Suppressor macrophage (primary cell): Measurements from ENCODE around the gene CHRFAM7A.
"Not testable (repeated sequence)": the region's sequence is repeated elsewhere in the genome, so short reads cannot be mapped to it uniquely, and the experiment has no call there.

ENCODE experiments used
- DNase-seq, 4 experiments: peaks; one replicate each; pipeline ENCODE4 v3.0.0-alpha.2; 2020 to 2022
- total RNA-seq, 17 experiments: gene quantifications; one replicate each; lab custom pipeline; 2026; ENCODE audit warnings: mixed read lengths in 6 of 17, inconsistent platforms in 3 of 17; lab: John Stamatoyannopoulos, UW

The CHRFAM7A gene
- 0.17 to 0.74 (median 0.43) reads per million in 17 experiments for total RNA-seq

GRCh38 chr15:30392766-30393663, at the start of gene CHRFAM7A:
Gene CHRFAM7A, minus strand, starts transcription at chr15:30393540. Its CDS starts 10,189 bp downstream, at chr15:30383351.
- peak in 1 of 4 experiments; percentile 2 for DNase-seq

DNA sequence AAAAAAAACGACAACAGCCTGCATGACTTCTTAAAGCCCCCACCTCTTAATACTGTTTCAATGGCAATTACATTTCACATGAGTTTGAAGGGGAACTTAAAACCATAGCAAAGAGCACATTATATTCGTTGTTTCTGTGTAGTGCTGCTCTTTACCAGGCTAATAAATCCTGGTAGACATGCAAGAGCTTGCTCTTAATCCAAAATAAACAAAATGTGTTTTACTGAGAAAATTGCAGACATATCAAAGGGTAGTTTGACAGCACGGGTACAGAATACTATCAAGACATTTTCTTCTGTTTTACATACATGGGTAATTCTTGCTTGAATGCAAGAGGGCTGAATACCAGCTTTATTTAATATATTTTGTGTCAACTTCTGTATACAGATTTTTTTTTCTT, 45.0 kb upstream of the CHRFAM7A start:
- DNase-seq, result not testable (repeated sequence)

- not testable (repeated sequence) for DNase-seq
These were observed 42.5 kb upstream of the CHRFAM7A start for GRCh38 chr15:30435878-30436277.

- not testable (repeated sequence) for DNase-seq
These were observed 27.4 kb upstream of the CHRFAM7A start for GRCh38 chr15:30420723-30421122.

DNA sequence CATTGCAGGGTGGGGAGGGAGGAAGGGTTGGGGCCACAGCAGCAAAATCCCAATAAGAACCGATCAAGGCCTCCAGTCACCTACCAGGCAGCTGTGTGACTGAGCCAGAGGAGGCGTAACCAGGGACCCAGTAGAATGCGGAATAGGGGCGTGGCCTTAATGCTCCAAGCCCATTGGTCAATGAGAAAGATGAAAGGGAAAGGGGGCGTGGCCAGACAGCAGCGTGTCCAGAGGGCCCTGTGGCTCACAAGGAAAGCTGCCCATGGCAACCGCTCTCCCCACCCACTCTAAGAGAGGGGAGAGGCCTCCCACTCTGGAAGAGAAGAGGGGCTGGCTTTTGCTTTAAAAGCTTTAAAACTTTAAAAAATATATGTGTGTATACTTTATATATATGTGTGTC, 20.8 kb upstream of the CHRFAM7A start, which contains the start of gene GOLGA8R:
Gene GOLGA8R (minus strand): TSS at position 101 of the 400 bp plus-strand sequence. CDS start 98 bp downstream, at position 3.
- not testable (repeated sequence) for DNase-seq

- not testable (repeated sequence) for DNase-seq
These were observed 14.3 kb upstream of the CHRFAM7A start for GRCh38 chr15:30407636-30408035.

- DNase-seq, result not testable (repeated sequence)
These were observed 5.6 kb upstream of the CHRFAM7A start for GRCh38 chr15:30398988-30399387.

DNA sequence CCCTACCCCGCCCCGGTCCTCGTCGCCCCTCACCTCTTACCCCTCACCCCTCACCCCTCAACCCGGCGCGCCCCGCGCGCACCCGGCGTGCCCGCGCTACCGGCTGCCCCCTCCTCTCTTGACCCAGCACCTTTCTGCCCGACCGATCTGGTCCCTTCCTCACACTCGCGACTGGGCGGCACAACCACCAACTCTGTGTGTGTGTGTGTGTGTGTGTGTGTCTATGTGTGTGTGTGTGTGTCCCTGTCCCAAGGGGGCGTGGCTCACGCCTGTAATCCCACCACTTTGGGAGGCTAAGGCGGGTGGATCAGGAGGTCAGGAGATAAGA, 288 bp upstream of the CHRFAM7A start:
- DNase-seq, result not testable (repeated sequence)

- DNase-seq, result not testable (repeated sequence)
These were observed 6.9 kb downstream of the CHRFAM7A start for GRCh38 chr15:30386318-30386887.

DNA sequence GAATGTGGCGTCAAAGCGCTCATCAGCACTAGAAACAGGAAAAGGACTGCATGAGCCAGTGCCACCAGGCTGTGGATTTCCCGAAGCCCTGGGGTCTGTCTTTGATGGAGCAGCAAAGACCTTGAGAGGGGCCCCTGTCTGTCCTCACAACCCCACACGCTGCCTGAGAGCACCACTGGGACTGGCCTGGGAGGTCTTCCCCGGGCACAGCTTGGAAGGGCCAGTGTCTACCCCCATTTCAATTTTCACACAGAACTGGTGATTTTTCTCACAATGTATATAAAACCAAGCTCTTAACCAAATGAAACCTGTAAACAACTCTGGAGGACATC, 16.3 kb downstream of the CHRFAM7A start:
- not testable (repeated sequence) for DNase-seq

DNA sequence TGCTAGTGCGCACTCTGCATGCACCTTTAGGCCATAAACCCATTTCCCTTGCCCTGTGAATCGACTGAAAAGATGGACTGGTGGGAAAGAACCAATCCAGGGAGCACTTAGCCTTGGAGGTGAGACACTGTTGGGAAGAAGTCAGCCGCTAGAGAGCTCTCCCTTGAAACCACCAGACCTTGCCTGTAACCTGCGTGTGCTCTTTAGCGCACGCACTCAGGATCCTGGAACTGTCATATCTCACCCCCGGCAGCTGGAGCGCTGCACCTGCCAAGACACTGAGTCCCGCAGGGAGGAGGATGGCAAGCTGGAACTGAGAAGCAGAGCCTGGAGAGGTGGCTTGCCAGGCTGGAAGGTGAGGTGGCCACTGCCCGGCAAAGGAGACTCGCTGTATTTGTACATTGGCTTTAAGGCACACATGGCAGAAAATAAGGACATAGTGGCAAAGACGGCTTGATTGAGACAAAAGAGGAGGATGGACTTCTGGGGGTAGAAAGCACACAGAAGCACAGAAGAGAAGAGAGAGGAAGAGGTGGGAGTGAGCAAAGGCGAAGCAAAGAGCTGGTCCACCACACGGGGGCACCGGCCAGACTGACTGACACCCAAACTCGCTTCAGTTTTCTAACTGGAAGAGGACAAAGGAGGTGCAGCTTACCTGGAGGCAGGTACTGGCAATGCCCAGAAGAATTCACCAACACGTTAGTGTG, 16.8 kb downstream of the CHRFAM7A start:
- DNase-seq, result not testable (repeated sequence)

GRCh38 chr15:30375872-30376271, 17.5 kb downstream of the CHRFAM7A start:
- DNase-seq, result not testable (repeated sequence)

DNA sequence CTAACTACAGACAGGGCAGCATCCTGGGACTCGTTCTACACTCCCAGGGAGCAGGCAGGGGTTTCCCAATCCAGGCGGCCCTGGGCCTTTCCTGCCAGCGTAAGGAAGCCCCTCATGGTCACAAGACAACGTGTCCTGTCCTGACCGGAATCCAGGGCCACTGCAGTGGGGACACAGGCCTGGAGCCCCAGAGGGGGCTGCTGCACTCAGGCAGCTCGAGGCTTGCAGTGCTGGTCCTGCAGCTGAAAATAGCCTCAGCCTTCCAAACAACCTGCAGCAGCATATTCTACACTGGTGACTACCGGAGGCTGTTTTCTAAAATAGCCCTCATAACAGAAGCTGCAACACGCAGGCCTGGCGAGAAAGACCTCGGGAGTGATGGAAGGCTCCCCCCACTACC, 18.5 kb downstream of the CHRFAM7A start:
- DNase-seq, result not testable (repeated sequence)

- not testable (repeated sequence) for DNase-seq
These were observed 25.1 kb downstream of the CHRFAM7A start for GRCh38 chr15:30368271-30368670.

DNA sequence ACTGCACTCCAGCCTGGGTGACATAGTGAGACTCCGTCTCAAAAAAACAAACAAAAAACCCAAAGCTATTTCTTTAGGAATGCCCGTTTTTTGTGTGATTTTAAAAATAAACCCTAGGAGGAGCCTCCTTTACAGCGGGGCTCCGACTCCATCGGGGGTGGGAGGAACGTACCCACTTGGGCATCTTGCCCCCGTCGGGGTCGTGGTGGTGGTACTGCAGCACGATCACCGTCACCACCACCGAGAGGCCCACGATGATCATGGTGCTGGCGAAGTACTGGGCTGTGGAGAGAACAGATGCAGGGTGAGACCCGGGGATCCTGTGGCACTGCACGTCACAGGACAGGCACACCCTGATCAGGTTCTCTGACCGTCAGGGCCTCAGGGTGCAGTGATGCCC, 26.1 kb downstream of the CHRFAM7A start:
- DNase-seq, result not testable (repeated sequence)

- not testable (repeated sequence) for DNase-seq
These were observed 31.9 kb downstream of the CHRFAM7A start for GRCh38 chr15:30361404-30361803.

- DNase-seq, result not testable (repeated sequence)
These were observed 32.4 kb downstream of the CHRFAM7A start for GRCh38 chr15:30360990-30361389.

- not testable (repeated sequence) for DNase-seq
These were observed 38.3 kb downstream of the CHRFAM7A start for GRCh38 chr15:30355043-30355442.

GRCh38 chr15:30349803-30350202, 43.5 kb downstream of the CHRFAM7A start:
- DNase-seq, result not testable (repeated sequence)

- not testable (repeated sequence) for DNase-seq
These were observed 56.8 kb downstream of the CHRFAM7A start for GRCh38 chr15:30336584-30336983.

DNA sequence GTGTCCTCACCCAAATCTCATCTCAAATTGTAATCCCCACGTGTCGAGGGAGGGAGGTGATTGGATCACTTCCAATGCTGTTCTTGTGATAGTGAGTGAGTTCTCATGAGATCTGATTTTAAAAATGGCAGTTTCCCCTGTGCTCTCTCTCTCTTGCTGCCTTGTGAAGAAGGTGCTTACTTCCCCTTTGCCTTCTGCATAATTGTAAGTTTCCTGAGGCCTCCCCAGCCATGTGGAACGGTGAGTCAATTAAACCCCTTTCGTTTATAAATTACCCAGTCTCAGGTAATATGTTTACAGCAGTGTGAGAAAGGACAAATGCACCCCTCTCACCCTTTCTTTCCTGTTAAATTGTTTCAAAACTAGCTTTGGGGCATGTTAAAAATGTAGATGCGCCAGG, 59.2 kb downstream of the CHRFAM7A start:
- not testable (repeated sequence) for DNase-seq

DNA sequence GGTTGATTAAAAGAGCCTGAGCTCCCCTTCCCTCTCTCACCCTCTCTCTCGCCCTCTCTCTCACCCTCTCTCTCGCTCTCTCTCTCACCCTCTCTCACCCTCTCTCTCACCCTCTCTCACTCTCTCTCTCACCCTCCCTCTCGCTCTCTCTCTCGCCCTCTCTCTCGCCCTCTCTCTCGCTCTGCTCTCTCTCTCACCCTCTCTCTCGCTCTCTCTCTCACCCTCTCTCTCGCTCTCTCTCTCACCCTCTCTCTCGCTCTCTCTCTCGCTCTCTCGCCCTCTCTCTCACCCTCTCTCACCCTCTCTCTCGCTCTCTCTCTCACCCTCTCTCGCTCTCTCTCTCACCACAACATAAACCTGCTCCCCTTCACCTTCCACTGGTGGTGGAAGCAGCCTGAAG, 67.2 kb downstream of the CHRFAM7A start:
- DNase-seq, result not testable (repeated sequence)

DNA sequence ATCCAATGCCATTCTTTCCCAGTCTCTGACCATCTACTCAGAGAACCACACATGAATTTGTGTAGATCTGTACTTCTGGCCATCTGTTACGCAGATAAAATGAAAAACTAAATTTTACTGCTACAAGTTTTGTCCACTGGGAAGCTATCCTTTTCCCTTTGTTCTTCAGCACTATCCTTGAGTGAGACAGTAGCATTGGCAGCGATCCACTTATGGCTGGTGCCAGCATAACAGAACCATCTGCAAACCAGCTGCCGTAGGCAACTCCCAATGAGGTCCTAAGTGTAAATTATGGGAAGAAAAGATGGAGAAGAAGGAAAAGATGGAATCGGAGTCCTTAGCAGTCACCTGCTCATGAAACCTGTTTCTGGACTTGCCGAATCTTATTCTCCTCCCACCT, 72.3 kb downstream of the CHRFAM7A start:
- DNase-seq, result not testable (repeated sequence)
